Mucosa of descending colon (tissue), 3 donors: ENCODE data around the gene MME. TPM values are rescaled to one million over a fixed set of nuclear protein-coding genes. Genes with fewer than 3 reads are reported as not detected.

Experiments used
- ATAC-seq: fragments of 200-7000 bp; cut with Tn5 transposase; one replicate; pipeline ENCODE4 v1.9.1; 2020; ENCODE audit warnings: mild to moderate bottlenecking, moderate library complexity
- DNase-seq, 3 donors: peaks; one replicate each; pipeline ENCODE4 v3.0.0-alpha.2; 2020
- H3K36me3 ChIP-seq: fragments of 200-600 bp; one replicate; pipeline ENCODE4 v1.8.0; 2021; ENCODE audit warnings: low read depth, mild to moderate bottlenecking
- H3K4me1 ChIP-seq: fragments of 200-600 bp; one replicate; pipeline ENCODE4 v1.8.0; 2021; ENCODE audit warnings: low read depth, mild to moderate bottlenecking
- H3K4me3 ChIP-seq: fragments of 200-600 bp; one replicate; pipeline ENCODE4 v1.8.0; 2021; ENCODE audit warnings: mild to moderate bottlenecking
- H3K9me3 ChIP-seq: fragments of 200-600 bp; one replicate; pipeline ENCODE4 v1.8.0; 2021; ENCODE audit warnings: mild to moderate bottlenecking
- intact Hi-C, 2 donors: fragments of 100-400 bp; cut with DNase I in 1 of 2; cut with micrococcal nuclease in 1 of 2; formaldehyde crosslinking; loops; one replicate each; pipeline versions ENCODE4 v1.11.0 to v1.11.1; 2022; cut with DNase I, micrococcal nuclease
- total RNA-seq, 3 donors: library from RNA; stranded (reverse); fragmentation: NEBNext Ultra II Directional in 2 of 3; extraction: Animal tissue kit (Norgen Biotek cat#: 25700) in 2 of 3; gene quantifications; one replicate each; pipeline versions ENCODE4 v1.2.1 to v1.2.4, GENCODE V29; 2021 to 2023
- TF ChIP-seq, protein P1 (sequence below): fragments of 200-600 bp; IDR thresholded peaks from one replicate; pipeline ENCODE4 v1.8.0; 2022; ENCODE audit warnings: antibody characterized with exemption, mild to moderate bottlenecking
- donor health status: DM: no; HTN: no; CAD: no; lungs with moderate emphysema.
- donor health status: DM: no; HTN: no; CAD: no.
- donor health status: DM: no; HTN: yes; CAD: no.

MME gene
- total RNA-seq, 3 donors from 2014 or later: 1.4 to 1.9 (median 1.6) TPM

- ATAC-seq: no peak
- intact Hi-C loops: no loop called here
These were observed 4.9 kb upstream of the MME start for GRCh38 chr3:155075200-155075599.

GRCh38 chr3:155076888-155077287, 3.2 kb upstream of the MME start:
- no peaks in the 10 kb centered on the region for H3K36me3 ChIP-seq
- H3K4me1 ChIP-seq: peaks cover 5% of the 10 kb centered on the region
- intact Hi-C loops: no loop called here
- DNase-seq (no peak), ATAC-seq (no peak)
- H3K9me3 ChIP-seq: no peaks in the 10 kb centered on the region
- TF ChIP-seq, protein P1, sequence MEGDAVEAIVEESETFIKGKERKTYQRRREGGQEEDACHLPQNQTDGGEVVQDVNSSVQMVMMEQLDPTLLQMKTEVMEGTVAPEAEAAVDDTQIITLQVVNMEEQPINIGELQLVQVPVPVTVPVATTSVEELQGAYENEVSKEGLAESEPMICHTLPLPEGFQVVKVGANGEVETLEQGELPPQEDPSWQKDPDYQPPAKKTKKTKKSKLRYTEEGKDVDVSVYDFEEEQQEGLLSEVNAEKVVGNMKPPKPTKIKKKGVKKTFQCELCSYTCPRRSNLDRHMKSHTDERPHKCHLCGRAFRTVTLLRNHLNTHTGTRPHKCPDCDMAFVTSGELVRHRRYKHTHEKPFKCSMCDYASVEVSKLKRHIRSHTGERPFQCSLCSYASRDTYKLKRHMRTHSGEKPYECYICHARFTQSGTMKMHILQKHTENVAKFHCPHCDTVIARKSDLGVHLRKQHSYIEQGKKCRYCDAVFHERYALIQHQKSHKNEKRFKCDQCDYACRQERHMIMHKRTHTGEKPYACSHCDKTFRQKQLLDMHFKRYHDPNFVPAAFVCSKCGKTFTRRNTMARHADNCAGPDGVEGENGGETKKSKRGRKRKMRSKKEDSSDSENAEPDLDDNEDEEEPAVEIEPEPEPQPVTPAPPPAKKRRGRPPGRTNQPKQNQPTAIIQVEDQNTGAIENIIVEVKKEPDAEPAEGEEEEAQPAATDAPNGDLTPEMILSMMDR: no peak
- no peak overlapping the region for H3K4me3 ChIP-seq

More at GRCh38 chr3:155075200-155075599, 4.9 kb upstream of the MME start:
- Histone ChIP-seq H3K9me3 (no peaks in the 10 kb centered on the region), H3K36me3 (no peaks in the 10 kb centered on the region), H3K4me1 (peaks cover 5% of the 10 kb centered on the region), H3K4me3 (no peak overlapping the region)
- TF ChIP-seq, protein P1: no peak
- DNase-seq: no peak

GRCh38 chr3:155078711-155079467, 1.2 kb upstream of the MME start:
- Histone ChIP-seq H3K9me3 (no peaks in the 10 kb centered on the region), H3K4me3 (no peak overlapping the region), H3K36me3 (no peaks in the 10 kb centered on the region), H3K4me1 (peaks cover 5% of the 10 kb centered on the region)
- DNase-seq: no peak
- intact Hi-C loops: no loop called here
- TF ChIP-seq, protein P1: no peak
- ATAC-seq: no peak

- Histone ChIP-seq H3K9me3 (no peaks in the 10 kb centered on the region), H3K4me1 (peaks cover 5% of the 10 kb centered on the region), H3K4me3 (no peak overlapping the region), H3K36me3 (no peaks in the 10 kb centered on the region)
- DNase-seq (no peak), ATAC-seq (peak; percentile 17)
- TF ChIP-seq, protein P1: no peak
- intact Hi-C loops: no loop called here
These were observed 712 bp upstream of the MME start for GRCh38 chr3:155079468-155079745.

GRCh38 chr3:155080692-155081091, 573 bp downstream of the MME start:
- H3K4me1 ChIP-seq: peaks cover 5% of the 10 kb centered on the region
- no peaks in the 10 kb centered on the region for H3K9me3 ChIP-seq
- no peaks in the 10 kb centered on the region for H3K36me3 ChIP-seq
- no peak for ATAC-seq
- H3K4me3 ChIP-seq: no peak overlapping the region
- DNase-seq: no peak
- intact Hi-C loops: no loop called here
- TF ChIP-seq, protein P1: no peak
